Smooth muscle cell of the brain vasculature (primary cell): ENCODE measurements around the gene IQGAP3.

ENCODE experiments used
- DNase-seq: peaks from one replicate; pipeline ENCODE4 v3.0.0-alpha.2; 2012; ENCODE audit warnings: low read depth, low spot score

Gene IQGAP3

GRCh38 chr1:156509424-156510034, 62.8 kb downstream of the IQGAP3 start:
- no peak for DNase-seq

- no peak for DNase-seq
These were observed 63.5 kb downstream of the IQGAP3 start for GRCh38 chr1:156508955-156509234.

- DNase-seq: no peak
These were observed 64.0 kb downstream of the IQGAP3 start for GRCh38 chr1:156508205-156508954.

GRCh38 chr1:156506450-156506849, 65.9 kb downstream of the IQGAP3 start:
- no peak for DNase-seq

GRCh38 chr1:156505679-156506298, 66.6 kb downstream of the IQGAP3 start:
- DNase-seq: no peak

GRCh38 chr1:156504821-156505678, 67.3 kb downstream of the IQGAP3 start:
- DNase-seq: peak; percentile 99

GRCh38 chr1:156504438-156504813, 67.9 kb downstream of the IQGAP3 start:
- no peak for DNase-seq

GRCh38 chr1:156503698-156504437, 68.5 kb downstream of the IQGAP3 start:
- no peak for DNase-seq

GRCh38 chr1:156502894-156503697, 69.3 kb downstream of the IQGAP3 start:
- DNase-seq: peak; percentile 65

GRCh38 chr1:156502391-156502893, 69.9 kb downstream of the IQGAP3 start:
- no peak for DNase-seq

- peak; percentile 89 for DNase-seq
These were observed 71.4 kb downstream of the IQGAP3 start for GRCh38 chr1:156500793-156501506.

GRCh38 chr1:156500543-156500792, 71.9 kb downstream of the IQGAP3 start, which contains the start of gene MEF2D:
MEF2D (minus strand) TSS chr1:156500775; CDS start chr1:156483292, 17,483 bp downstream.
- no peak for DNase-seq

- DNase-seq: no peak
These were observed 72.4 kb downstream of the IQGAP3 start for GRCh38 chr1:156499842-156500542.

GRCh38 chr1:156499194-156499841, 73.0 kb downstream of the IQGAP3 start:
- no peak for DNase-seq

- no peak for DNase-seq
These were observed 73.8 kb downstream of the IQGAP3 start for GRCh38 chr1:156498432-156499193.

- DNase-seq: no peak
These were observed 74.5 kb downstream of the IQGAP3 start for GRCh38 chr1:156497743-156498431.

GRCh38 chr1:156497078-156497742, 75.2 kb downstream of the IQGAP3 start:
- no peak for DNase-seq
